ENCODE measurements around the gene FIG4. TPM values are rescaled to one million over a fixed set of nuclear protein-coding genes. Genes with fewer than 3 reads are reported as not detected.

The FIG4 gene
- total RNA-seq, 1 donor from 2014 or later, result 15.2 TPM

DNA sequence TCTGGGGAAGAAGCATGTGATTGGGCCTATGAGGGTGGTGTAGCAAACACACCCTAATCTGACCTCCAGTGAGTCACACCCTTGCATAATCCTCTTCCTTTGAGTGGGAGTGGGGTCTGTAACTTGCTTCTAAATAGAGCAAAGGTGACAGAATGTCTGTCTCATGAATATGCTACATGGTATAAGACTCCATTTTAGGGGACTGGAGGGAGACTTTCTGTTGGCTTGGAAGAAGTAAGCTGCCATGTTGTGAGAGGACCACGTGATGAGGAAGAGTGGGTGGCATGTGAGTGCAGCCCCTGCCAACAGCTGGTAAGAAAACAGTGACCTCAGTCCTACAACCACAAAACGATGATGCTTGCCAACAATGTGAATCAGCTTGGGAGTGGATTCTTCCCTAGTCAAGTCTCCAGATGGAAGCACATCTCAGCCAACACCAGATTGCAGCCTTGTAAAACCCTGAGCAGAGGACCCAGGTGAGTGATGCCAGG lies 3.8 kb upstream of the FIG4 start:
- Histone ChIP-seq H3K9me3 (no peaks in the 10 kb centered on the region), H3K27ac (no peak overlapping the region), H3K4me1 (peaks cover 20% of the 10 kb centered on the region), H3K27me3 (no peaks in the 10 kb centered on the region), H3K36me3 (no peaks in the 10 kb centered on the region), H3K4me3 (no peak overlapping the region)
- intact Hi-C loops (cut with DNase I), result no loop called here
- DNase-seq (ENCODE audit: extremely low spot score in 2 of 2), result no peak
- TF ChIP-seq POLR2A (IDR thresholded peaks at IDR 0.05) (no peak), POLR2AphosphoS5 (IDR thresholded peaks at IDR 0.05; ENCODE audit: insufficient read depth in 1 of 2, low read depth in 1 of 2) (no peak)
- TF ChIP-seq, protein P1, sequence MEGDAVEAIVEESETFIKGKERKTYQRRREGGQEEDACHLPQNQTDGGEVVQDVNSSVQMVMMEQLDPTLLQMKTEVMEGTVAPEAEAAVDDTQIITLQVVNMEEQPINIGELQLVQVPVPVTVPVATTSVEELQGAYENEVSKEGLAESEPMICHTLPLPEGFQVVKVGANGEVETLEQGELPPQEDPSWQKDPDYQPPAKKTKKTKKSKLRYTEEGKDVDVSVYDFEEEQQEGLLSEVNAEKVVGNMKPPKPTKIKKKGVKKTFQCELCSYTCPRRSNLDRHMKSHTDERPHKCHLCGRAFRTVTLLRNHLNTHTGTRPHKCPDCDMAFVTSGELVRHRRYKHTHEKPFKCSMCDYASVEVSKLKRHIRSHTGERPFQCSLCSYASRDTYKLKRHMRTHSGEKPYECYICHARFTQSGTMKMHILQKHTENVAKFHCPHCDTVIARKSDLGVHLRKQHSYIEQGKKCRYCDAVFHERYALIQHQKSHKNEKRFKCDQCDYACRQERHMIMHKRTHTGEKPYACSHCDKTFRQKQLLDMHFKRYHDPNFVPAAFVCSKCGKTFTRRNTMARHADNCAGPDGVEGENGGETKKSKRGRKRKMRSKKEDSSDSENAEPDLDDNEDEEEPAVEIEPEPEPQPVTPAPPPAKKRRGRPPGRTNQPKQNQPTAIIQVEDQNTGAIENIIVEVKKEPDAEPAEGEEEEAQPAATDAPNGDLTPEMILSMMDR (IDR thresholded peaks at IDR 0.05), result no peak

DNA sequence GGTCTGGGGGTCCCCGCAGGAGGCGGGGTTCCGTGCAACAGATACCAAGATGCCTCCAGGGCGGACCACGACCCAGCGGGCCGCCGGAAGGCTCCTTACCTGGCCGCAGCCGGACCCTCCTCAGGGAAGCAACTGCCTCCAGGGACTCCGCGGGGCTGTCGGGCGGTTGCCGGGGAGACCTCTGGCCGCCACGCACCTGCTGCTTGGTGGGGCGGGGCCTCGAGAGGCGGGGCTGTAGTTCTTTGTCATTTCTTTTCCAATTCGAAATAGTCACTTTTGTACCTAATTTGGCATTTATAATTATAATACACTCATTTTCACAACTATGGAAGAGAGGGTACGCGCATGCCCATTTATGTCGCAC lies 741 bp upstream of the FIG4 start:
- H3K4me1 ChIP-seq, result peaks cover 26% of the 10 kb centered on the region
- no peaks in the 10 kb centered on the region for H3K36me3 ChIP-seq
- peak overlapping the region; percentile 81 to 91 for H3K4me3 ChIP-seq
- no peaks in the 10 kb centered on the region for H3K27me3 ChIP-seq
- H3K9me3 ChIP-seq, result no peaks in the 10 kb centered on the region
- intact Hi-C loops (cut with DNase I), result no loop called here
- peak overlapping the region; percentile 86 for H3K27ac ChIP-seq
- no peak for DNase-seq (ENCODE audit: extremely low spot score in 2 of 2)
- TF ChIP-seq POLR2A (IDR thresholded peaks at IDR 0.05) (no peak), POLR2AphosphoS5 (IDR thresholded peaks at IDR 0.05; ENCODE audit: insufficient read depth in 1 of 2, low read depth in 1 of 2) (no peak)
- TF ChIP-seq, protein P1 (IDR thresholded peaks at IDR 0.05), result no peak

DNA sequence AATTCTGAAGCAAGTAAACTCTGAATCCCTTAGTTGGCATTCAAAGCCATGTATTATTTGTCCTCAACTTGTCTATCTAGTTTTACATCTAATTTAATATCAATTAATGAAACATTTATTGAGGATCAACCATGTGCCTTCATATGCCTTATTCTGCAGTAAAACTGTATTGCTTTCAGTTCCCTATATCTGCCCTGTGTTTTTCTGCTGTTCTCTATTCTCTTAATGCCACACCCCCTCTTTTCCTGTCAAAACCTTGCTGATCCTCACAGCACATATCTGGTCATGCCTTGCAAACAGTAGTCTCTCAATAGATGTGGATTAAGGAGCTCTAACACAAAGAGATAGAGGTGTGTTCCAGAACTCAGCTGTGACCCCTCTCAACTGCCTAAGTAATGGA lies 2.0 kb downstream of the FIG4 start:
- Histone ChIP-seq H3K4me3 (no peak overlapping the region), H3K4me1 (peaks cover 26% of the 10 kb centered on the region), H3K27me3 (no peaks in the 10 kb centered on the region), H3K27ac (no peak overlapping the region), H3K9me3 (no peaks in the 10 kb centered on the region), H3K36me3 (no peaks in the 10 kb centered on the region)
- DNase-seq (ENCODE audit: extremely low spot score in 2 of 2), result no peak
- intact Hi-C loops (cut with DNase I), result no loop called here
- no peak for TF ChIP-seq POLR2A (IDR thresholded peaks at IDR 0.05)
- TF ChIP-seq, protein P1 (IDR thresholded peaks at IDR 0.05), result no peak
- TF ChIP-seq POLR2AphosphoS5 (IDR thresholded peaks at IDR 0.05; ENCODE audit: insufficient read depth in 1 of 2, low read depth in 1 of 2), result no peak

DNA sequence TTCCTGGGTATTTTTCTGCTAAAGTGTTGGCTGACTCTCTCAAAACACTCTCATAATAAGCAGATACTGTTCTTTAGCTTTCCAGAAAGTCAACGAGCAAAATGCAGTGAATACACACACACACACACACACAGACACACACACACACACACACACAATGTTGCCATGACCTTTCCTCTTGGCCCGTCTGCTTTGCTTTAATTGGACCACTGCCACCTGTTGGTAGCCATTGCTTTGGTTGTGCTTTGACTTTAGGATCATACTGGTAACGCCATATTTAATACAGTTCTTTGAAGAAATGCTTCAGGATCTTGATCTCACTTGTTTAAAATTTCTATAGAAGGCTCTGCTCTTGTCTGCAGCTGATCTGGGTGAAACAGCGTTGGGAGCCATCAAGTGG lies 4.4 kb downstream of the FIG4 start:
- Histone ChIP-seq H3K4me1 (peaks cover 18% of the 10 kb centered on the region), H3K36me3 (no peaks in the 10 kb centered on the region), H3K27ac (no peak overlapping the region), H3K9me3 (no peaks in the 10 kb centered on the region), H3K27me3 (no peaks in the 10 kb centered on the region), H3K4me3 (no peak overlapping the region)
- TF ChIP-seq POLR2A (IDR thresholded peaks at IDR 0.05) (no peak), POLR2AphosphoS5 (IDR thresholded peaks at IDR 0.05; ENCODE audit: insufficient read depth in 1 of 2, low read depth in 1 of 2) (no peak)
- TF ChIP-seq, protein P1 (IDR thresholded peaks at IDR 0.05), result no peak
- intact Hi-C loops (cut with DNase I), result no loop called here
- no peak for DNase-seq (ENCODE audit: extremely low spot score in 2 of 2)

DNA sequence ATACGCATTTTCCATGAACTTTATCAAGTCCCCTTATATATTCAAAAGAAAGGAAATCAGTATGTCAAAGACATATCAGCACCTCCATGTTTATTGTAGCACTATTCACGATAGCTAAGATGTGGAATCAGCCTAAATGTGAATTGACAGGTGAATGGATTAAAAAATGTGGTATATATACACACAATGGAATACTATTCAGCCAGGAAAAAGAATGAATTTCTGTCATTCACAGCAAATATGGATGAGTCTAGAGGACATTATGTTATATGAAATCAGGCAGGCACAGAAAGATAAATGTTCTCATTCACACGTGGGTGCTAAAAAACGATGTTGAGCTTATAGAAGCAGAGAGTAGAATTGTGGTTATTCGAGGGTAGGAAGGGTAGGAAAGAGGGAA lies 5.3 kb downstream of the FIG4 start:
- Histone ChIP-seq H3K27me3 (no peaks in the 10 kb centered on the region), H3K27ac (no peak overlapping the region), H3K36me3 (no peaks in the 10 kb centered on the region), H3K4me3 (no peak overlapping the region), H3K9me3 (no peaks in the 10 kb centered on the region), H3K4me1 (peaks cover 15% of the 10 kb centered on the region)
- TF ChIP-seq POLR2A (IDR thresholded peaks at IDR 0.05) (no peak), POLR2AphosphoS5 (IDR thresholded peaks at IDR 0.05; ENCODE audit: insufficient read depth in 1 of 2, low read depth in 1 of 2) (no peak)
- TF ChIP-seq, protein P1 (IDR thresholded peaks at IDR 0.05), result no peak
- DNase-seq (ENCODE audit: extremely low spot score in 2 of 2), result no peak
- intact Hi-C loops (cut with DNase I), result no loop called here

Data from vagina (tissue), 2 donors.